ENCODE measurements around the gene CPAMD8.
"Not testable (repeated sequence)": the region's sequence is repeated elsewhere in the genome, so short reads cannot be mapped to it uniquely, and the experiment has no call there.

CPAMD8 gene

DNA sequence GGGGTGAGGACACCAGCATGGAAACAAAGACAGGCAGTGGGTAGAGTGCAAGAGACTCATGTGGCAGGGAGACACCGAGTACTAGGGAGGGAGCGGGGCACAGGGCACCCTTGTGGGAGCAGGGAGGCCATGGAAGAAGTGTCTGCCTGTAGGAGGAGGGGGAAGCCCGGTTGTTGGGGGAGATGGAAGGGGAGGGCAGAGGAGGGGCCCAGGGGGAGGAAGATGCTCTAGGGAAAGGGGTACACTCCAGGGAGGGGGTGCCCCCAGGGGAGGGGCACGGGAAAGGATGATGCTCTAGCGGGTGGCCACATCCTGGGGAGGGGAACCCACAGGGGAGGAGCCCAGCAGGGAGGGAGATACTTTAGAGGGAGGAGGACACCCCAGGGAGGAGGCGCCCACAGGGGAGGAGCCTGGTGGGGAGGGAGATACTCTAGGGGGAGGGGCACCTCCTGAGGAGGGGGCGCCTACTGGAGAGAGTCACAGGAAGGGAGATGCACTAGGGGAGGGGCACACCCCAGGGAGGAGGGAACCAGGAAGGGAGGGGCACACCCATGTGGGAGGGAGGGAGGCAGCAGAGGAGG, 24.9 kb downstream of the CPAMD8 start:
- no peak for DNase-seq (ENCODE audit: low spot score)
- FAIRE-seq = no peak

DNA sequence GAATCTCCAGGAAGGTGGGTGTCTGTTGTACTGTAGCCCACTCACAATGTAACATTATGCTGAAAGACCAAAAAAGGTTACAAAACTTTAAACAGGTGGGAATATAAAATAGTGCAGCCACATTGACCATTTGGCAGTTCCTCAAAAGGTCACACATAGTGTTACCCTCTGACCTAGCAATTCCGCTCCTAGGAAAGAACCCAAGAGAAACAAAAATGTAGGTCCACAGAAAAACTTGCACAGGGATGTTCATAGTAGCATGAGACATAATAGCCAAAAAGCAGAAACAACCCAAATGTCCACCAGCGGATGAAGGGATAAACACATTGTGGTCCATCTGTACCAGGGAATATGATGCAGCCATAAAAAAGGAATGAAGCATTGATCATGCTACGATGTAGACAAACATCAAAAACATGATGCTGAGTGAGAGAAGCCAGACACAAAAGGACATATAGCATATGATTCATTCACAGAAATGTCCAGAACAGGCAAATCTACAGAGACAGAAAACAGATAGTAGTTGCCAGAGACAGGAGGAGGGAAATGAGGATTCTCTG, 27.9 kb downstream of the CPAMD8 start:
- DNase-seq (ENCODE audit: low spot score) = no peak
- no peak for FAIRE-seq

DNA sequence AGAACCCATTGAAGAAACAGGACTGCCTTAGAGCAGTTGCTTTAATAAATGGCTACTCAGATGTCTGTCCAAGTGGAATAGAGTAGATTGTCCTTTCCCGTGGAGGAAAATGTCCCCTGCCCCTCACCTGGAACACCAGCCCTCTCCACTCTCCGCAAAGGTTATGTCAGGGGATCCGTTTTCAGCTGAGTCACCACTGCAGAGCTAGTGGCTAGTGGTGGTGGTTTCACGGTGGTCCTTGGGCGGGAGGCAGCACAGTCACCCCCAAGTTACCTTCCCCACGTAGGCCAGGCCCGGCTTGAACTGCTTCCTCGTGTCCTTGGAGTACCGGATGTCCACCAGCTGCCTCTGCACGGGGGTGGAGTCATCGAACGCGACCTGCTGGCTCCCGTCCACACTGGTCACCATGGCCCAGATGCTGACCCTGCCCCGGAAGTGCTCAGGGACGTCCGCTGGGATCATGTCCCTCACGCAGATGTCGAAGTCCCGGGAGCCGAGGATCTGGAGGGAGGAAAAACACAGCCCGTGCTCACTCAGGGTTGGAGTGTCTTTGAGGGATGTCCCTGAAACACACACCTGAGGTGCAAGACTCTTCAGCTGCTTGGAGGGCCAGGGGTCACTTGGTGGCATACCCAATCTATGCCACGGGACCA, 29.6 kb downstream of the CPAMD8 start:
- FAIRE-seq; DNase-seq (ENCODE audit: low spot score): not testable (repeated sequence)

DNA sequence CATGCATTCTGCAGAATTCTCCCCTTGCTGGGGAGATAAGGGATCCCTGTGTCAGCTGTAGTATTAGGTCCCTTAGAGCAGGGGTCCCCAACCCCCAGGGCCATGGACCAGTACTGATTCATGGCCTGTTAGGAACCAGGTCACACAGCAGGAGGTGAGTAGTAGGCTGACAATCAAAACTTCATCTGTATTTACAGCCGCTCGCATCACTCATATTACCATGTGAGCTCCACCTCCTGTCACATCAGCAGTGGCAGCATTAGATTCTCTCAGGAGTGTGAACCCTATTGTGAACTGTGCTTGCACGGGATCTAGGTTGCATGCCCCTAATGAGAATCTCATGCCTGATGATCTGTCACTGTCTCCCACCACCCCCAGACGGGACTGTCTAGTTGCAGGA, 37.9 kb downstream of the CPAMD8 start:
- FAIRE-seq = no peak
- no peak for DNase-seq (ENCODE audit: low spot score)

DNA sequence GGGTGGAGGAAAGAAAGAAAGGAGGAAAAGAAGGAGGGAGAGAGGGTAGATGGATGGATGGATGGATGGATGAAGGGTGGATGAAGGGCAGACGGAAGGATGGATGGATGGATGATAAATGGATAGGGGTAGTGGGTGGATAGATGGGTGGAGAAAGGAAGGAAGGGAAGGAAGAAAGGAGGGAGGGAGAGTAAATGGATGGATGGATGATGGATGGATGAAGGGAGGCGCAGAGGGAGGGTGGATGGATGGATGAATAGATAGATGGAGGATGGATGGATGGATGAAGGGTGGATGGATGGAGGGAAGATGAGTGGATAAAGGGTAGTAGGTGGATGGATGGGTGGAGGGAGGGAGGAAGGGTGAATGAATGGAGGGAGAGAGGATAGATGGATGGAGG, 41.2 kb downstream of the CPAMD8 start:
- FAIRE-seq = no peak

DNA sequence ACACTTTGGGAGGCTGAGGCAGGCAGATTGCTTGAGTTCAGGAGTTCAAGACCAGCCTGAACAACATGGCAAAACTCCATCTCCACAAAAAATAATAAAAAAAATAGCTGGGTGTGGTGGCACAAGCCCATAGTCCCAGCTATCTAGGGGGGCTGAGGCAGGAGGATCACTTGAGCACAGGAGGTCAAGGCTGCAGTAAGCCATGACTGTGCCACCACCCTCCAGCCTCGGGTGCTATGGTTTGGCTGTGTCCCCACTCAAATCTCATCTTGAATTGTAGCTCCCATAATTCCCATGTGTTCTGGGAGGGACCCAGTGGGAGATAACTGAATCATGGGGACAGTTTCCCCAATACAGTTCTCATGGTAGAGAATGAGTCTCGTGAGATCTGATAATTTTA, 44.0 kb downstream of the CPAMD8 start:
- FAIRE-seq = not testable (repeated sequence)

More for the DNA sequence above, 41.2 kb downstream of the CPAMD8 start:
- DNase-seq (ENCODE audit: low spot score) = no peak

DNA sequence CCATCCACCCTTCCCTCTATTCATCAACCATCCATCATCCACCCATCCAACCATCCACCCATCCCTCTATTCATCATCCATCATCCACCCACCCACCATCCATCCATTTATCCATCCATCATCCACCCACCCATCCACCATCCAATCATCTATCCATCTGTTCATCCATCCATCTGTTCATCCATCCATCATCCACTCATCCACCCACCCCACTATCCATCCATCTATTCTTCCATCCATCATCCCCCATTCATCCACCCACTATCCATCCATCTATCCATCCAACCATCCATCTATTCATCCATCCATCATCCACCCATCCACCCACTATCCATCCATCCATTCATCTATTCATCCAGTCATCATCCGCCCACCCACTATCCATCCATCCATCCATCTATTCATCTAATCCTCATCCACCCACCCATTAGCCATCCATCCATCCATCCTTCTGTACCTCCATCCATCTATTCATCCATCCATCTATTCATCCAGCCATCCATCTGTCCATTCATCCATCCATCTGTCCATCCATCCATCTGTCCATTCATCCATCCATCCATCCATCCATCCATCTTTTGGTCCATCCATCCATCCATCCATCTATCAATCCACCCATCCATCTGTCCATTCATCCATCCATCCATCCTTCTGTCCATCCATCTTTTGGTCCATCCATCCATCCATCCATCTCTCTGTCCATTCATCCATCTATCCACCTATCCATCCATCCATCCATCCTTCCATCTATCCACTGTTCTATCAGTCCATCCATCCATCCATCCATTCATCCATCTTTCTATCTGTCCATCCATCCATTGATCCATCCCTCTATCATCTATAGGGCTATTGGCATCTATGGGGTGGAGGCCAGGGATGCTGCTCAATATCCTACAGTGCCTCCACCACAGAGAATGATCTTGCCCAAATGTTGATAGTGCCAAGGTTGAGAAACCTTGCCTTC, 47.5 kb downstream of the CPAMD8 start:
- no peak for DNase-seq (ENCODE audit: low spot score)
- FAIRE-seq = no peak

More for the DNA sequence above, 44.0 kb downstream of the CPAMD8 start:
- not testable (repeated sequence) for DNase-seq (ENCODE audit: low spot score)

DNA sequence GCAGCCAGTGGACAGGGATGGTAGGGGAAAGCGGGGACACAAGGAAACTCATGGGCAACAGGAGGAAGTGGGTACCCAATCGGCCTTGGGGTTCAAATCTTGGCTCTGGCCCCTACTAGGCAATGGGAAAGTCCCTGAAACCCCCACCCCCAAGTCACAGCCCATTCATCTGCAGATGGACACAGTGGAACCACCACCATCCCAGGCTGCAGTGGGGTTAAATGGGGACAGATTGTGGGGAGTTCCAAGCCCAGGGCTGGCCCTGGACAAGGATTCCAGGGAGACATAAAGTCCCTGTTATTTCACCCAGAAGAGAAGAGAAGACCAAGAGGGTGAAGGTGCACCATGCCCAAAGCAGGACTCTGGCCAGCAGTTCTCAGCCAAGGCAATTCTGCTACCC, 48.5 kb downstream of the CPAMD8 start:
- FAIRE-seq (no peak), DNase-seq (ENCODE audit: low spot score) (no peak)

DNA sequence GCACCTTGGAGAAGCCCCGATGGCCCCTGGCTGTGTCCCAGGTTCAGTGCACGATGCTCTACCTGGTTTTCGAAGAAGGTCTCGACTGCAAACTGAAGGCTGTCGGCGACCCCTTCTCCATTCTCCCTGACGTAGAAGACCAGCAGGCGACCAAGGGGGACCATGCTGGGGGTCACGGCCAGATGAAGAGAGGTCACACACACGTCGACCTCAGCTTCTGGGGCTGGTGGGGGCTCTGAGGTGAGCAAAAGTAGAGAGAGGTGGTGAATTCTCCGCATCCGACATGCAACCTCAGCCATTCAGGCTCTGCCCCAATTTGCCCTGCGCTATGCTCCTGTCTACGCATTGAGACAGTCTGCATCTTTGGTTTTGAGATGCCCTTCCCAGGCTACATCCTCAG, 49.3 kb downstream of the CPAMD8 start:
- FAIRE-seq (no peak), DNase-seq (ENCODE audit: low spot score) (no peak)

DNA sequence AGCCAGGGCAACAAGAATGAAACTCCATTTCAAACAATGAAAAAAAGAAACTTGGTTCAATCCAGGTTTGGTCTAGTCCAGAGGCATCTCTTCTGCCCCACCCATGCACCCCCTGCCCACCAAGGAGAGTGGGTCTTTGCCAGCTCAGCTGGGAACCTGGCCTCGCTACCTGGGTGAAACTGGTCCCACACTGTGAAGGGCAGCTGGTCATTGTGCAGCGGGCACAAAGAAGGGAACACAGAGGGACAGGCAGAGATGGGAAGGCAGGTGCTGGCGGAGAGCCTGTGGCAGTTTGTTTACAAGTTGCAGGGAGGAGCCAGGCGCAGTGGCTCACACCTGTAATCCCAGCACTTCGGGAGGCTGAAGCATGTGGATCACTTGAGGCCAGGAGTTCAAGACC, 50.2 kb downstream of the CPAMD8 start:
- FAIRE-seq (no peak), DNase-seq (ENCODE audit: low spot score) (no peak)

DNA sequence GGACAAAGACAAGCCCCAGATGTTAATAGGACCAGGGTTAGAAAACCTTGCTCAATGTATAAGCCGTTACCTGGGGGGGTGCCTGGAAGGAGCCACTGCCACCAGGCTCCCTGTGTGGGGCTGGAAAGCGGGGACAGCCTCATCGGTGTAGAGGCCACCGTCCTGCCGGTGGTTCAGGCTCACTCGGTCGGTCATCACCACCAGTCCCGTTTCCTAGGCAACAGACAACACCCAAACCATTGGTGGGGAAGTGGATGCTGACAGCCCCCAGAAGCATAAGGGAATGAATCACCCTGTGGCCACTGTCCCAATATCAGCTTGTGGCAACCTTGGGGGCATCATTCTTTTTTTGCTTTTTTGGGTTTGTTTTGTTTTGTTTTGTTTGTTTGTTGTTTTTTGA, 55.8 kb downstream of the CPAMD8 start:
- no peak for FAIRE-seq
- no peak for DNase-seq (ENCODE audit: low spot score)

DNA sequence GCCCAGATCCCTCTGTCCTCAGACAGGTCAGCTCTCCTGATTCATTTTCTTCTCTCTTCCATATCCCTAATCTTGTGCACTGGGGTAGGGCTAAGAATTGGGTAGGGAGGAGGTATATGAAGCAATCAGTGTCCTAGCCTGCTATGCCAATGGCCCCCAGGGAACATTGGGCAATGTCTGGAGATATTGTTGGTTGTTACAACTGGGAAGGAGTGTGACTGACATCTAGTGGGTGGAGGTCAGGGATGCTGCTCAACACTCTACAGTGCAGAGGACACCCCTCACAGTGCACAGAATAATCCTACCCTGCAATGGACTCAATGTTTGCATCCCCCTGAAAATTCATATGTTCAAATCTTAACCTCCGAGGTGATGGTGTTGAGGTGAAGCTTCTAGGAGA, 57.5 kb downstream of the CPAMD8 start:
- DNase-seq (ENCODE audit: low spot score) = no peak
- FAIRE-seq = no peak

DNA sequence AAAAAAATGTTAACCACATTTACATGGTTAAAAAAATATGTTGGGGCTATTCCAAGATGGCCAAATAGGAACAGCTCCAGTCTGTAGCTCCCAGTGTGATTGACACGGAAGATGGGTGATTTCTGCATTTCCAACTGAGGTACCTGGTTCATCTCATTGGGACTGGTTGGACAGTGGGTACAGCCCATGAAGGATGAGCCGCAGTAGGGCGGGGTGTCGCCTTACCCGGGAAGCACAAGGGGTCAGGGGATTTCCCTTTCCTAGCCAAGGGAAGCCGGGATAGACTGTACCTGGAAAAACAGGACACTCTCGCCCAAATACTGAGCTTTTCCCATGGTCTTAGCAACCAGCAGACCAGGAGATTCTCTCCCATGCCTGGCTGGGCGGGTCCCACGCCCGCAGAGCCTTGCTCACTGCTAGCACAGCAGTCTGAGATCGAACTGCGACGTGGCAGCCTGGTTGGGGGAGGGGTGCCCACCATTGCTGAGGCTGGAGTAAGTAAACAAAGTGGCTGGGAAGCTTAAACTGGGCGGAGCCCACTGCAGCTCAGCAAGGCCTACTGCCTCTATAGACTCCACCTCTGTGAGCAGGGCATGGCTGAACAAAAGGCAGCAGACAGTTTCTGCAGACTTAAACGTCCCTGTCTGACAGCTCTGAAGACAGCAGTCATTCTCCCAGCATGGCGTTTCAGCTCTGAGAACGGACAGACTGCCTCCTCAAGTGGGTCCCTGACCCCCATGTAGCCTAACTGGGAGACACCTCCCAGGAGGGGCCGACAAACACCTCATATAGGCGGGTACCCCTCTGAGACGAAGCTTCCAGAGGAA, 65.4 kb downstream of the CPAMD8 start:
- FAIRE-seq; DNase-seq (ENCODE audit: low spot score): not testable (repeated sequence)

DNA sequence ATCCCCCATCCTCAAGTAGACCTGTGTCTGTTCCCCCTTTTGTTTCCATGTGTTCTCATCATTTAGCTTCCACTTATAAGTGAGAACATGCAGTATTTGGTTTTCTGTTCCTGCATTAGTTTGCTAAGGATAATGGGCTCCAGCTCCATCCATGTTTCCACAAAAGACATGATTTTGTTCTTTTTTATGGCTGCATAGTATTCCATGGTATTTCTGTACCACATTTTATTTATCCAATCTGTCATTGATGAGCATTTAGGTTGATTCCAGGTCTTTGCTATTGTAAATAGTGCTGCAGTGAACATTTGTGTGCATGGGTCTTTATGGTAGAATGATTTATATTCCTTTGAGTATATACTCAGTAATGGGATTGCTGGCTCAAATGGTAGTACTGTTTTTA, 68.3 kb downstream of the CPAMD8 start:
- FAIRE-seq; DNase-seq (ENCODE audit: low spot score): not testable (repeated sequence)

DNA sequence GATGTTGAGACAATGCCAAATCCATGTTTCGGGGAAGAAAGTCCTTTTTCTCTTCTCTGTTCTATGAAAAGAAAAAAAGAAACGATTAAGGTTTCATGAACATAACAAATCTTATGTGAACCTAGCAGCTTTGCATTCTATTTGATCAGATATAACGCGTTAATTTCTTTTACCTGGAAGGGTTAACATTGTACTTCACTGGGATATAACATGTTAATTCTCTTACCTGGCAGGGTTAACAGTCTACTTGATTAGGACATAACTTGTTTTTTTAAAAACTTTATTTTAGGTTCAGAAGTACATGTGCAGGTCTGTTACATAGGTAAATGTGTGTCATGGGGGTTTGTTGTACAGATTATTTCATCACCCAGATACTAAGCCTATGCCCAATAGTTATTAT, 68.8 kb downstream of the CPAMD8 start:
- FAIRE-seq (no peak), DNase-seq (ENCODE audit: low spot score) (no peak)

DNA sequence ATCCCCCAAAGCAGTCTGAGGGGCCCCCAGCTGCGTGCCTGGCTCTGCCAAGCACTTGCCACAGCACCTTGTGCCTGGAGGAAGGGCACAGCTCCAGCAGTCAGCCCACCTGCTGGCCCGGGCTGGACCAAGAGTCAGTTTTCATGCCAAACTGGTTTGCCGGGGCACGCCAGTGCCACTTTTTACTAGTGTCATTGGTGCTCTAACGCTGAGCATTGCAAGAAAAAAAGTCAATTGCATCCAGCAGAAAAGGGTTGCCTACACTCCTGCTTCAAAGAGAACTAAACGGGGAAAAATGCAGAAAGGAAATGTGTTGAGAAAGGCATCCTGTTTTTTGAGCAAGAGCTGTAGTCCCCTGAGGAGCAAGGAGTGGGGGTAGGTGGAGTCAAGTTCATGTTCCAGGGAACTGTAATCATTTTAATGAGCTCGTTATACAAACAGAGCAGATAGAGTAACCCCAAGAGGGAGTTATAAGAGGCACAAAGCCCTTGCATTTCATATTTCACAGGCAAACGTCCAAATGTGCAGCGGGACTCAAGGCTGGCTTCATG, 69.4 kb downstream of the CPAMD8 start:
- DNase-seq (ENCODE audit: low spot score) = no peak
- FAIRE-seq = no peak

DNA sequence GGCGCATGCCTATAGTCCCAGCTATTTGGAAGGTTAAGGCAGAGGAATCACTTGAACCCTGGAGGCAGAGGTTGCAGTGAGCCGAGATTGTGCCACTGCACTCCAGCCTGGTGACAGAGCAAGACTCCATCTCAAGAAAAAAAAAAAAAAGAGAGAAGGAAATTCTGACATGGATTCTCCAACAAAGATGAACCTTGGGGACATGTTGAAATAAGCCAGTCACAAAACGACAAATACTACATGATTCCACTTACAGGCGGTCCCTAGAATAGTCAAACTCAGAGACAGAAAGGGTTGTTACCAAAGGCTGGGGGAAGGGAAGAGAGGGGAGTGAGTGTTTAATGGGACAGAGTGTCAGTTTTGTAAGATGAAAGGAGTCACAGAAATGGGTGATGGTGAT, 71.4 kb downstream of the CPAMD8 start:
- DNase-seq (ENCODE audit: low spot score) = no peak
- no peak for FAIRE-seq

DNA sequence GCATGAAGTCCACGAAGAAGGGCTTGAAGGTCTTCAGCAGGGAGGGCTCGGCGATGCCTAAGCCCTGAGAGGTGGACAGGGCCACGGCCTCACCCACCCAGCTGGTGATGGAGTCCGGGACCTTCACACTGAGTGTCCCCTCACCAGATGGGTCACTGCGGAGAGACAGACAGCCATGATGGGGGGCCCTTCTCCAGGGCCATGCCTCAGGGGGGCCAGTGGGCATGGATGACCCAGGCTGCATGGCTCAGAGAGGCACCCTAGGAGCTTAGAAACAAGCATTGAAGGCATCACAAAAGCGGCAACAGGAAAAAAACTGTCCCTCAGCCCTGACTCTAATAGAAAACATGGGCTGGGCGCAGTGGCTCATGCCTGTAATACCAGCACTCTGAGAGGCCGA, 74.6 kb downstream of the CPAMD8 start:
- no peak for FAIRE-seq

DNA sequence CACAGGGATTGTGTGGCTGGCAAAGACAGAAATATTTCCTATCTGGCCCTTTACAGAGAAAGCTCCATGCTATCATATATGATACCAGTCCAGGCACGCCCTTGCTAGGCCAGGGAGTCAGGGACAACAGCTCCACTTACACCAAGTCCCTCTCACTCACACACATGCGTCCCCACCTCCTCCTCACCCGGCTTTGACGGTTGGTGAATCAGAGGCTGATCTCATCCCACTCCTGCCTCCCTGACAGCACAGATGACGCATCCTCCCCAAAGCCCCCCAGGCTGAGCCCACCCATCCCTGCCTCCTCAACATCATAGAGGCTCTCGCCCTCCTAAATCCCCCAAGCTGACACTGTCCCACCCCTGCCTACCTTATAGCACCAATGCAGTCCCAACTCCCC, 75.1 kb downstream of the CPAMD8 start:
- FAIRE-seq (no peak), DNase-seq (ENCODE audit: low spot score) (peak; percentile 26)

More for the DNA sequence above, 74.6 kb downstream of the CPAMD8 start:
- no peak for DNase-seq (ENCODE audit: low spot score)

DNA sequence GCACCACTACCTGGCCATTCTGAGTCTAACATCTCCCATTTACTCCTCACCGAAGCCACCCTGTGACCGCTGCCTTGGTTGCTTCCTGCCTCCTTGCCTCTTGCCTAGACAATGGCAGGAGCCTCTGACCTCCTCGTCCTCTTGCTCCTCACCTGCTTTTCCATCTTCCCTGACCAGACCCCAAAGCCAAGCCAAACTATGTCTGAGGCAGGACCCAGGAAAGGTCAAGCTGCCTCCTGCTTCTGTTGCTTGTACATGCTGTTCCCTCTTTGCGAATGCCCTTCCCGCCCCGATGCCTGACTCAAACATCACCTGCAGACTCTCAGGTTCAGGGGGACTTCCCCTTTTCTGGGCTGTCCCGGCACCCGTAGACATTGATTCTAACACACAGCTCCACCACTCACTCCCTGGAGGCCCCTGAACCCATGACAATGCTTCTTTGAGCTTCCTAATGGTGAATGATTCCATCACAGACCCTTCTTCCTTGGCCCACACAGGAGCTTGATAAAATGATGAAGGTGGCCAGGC, 77.0 kb downstream of the CPAMD8 start:
- FAIRE-seq = no peak
- no peak for DNase-seq (ENCODE audit: low spot score)

All from RCC 7860 (cell line).